HG03103 (cell line): ENCODE results near the gene CMAS.
"Not testable (repeated sequence)": the region's sequence is repeated elsewhere in the genome, so short reads cannot be mapped to it uniquely, and the experiment has no call there.

Experiments
- ATAC-seq: cut with Tn5 transposase; IDR thresholded peaks from one replicate; pipeline ENCODE4 v1.9.1; 2021; ENCODE audit warnings: low read depth; ENCODE audit not compliant: unreplicated experiment

The CMAS gene

DNA sequence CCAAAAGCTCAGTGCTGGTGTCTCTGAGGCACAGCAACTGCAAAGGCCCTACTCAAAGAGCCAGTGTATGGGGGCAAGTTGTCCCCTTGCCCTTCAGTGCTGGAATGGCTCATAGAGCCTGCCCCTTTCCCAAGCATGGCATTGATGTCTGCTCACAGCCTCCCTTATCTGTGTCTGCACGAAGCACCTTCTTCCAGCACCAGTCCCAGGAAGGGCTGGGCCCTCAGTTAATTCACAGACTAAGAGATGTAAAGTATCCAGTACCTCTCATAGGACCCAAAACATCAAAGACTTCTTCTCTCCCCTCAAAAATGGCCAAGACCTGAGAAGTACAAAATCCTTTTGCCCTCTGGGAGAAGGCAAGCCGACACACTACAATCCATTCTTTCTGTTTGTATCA, 1.6 kb upstream of the CMAS start:
- ATAC-seq, result no peak

GRCh38 chr12:22046968-22047390, 961 bp downstream of the CMAS start:
- ATAC-seq, result no peak

DNA sequence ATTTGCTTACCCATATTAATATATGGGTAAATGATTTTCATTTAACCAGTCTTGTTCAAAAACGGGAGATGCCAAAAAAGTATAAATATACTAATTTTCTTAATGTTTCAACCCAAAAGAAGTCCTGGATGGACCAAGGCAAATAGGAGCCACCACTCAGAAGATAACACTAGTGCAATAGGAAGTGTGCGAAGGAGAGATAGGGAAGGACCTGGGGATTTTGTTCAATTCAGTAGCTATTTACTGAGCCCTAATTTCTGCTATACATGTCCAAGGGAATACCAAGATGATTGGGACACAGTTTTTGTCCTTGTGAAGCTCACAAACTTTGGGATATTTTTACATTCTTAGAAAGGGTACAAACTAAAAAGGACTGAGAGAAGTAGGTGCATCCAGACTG, 1.5 kb downstream of the CMAS start:
- no peak for ATAC-seq

DNA sequence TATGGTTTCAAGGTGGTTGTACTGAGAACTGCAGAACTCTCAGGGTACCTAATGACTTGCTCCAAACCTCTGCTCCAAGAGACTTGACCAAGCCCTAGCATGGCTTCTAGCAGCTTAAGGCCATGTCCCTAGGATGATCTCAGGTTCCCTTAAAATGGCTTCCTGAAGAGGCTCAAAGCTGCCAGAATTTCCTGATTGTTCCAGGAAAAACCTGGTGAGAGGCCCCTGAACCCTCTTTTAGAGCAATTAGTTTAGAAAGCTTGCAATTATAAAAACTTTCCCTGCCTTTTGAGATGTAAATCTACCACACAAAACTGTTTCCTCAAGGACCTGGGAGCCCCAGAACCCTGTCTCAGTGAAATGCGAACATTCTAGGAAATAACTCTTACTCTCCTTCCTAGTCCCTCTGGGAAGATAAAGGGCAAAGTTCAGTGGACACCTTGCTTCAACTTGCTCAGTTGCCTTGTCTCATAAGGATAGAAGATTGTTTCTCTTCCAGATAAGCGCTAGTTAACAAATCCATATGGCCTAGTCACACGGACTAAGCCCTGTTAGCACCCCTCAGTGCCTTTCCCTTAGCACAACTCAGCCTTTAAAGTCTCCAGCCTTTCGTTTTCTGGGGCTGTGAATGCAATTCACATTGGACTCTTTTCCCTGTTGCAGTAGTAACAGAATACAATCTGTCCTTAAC, 2.5 kb downstream of the CMAS start:
- no peak for ATAC-seq

GRCh38 chr12:22050078-22050477, 4.1 kb downstream of the CMAS start:
- ATAC-seq, result no peak

DNA sequence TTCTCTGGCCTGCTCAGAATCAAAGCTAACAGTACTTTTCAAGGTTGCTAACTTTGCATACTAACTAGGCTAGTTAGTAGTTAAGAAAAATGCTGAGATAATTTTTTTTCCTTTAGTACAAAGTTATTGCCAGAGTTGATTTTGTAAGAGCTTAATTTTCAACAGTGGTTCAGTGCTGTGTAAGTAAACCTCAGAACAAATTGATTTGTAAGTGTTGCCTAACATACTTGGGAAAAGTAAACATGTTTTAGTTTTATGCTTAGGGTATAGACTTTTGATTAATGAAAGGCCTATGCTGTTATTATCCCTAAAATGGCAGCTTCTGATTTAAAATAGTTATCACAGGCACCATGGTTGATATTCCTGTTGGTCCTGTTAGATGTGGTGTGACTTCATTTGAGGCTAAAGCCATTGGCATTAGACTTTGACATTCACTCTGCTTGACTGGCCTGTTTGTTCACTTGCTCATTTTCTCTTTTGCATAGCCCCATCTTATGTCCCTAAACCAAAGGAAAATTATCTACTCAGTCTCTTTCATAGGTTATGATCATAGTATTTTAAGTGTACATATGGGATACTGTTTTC, 5.2 kb downstream of the CMAS start:
- no peak for ATAC-seq

DNA sequence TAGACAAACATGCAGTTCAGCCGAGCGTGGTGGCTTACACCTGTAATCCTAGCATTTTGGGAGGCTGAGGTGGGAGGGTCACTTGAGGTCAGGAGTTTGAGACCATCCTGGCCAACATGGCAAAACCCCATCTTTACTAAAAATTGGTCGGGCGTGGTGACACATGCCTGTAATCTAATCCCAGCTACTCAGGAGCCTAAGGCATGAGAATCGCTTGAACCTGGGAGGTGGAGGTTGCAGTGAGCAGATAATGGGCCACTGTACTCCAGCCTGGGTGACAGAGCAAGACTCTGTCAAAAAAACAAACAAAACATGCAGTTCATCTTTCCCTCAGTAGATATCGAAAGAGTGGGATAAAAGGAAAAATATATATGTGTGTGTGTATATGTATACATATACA, 7.0 kb downstream of the CMAS start:
- ATAC-seq, result not testable (repeated sequence)

DNA sequence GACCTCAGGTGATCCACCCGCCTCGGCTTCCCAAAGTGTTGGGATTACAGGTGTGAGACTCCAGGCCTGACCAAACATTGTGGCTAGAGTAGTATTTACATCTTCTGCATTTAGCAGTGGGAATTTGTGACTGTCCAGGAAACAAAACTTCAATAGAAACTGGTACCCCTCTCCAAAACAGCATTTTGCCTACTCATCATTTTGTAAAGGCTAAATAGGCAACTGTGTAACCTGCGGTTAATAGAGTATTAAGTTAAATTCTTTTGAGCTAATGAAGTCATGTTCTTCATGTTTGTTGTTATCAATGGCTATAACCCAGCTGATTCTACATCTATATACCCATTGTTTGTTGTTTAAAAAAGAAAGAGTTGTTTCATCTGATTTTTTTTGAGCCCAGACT, 8.1 kb downstream of the CMAS start:
- no peak for ATAC-seq

GRCh38 chr12:22056607-22057006, 10.6 kb downstream of the CMAS start:
- no peak for ATAC-seq

DNA sequence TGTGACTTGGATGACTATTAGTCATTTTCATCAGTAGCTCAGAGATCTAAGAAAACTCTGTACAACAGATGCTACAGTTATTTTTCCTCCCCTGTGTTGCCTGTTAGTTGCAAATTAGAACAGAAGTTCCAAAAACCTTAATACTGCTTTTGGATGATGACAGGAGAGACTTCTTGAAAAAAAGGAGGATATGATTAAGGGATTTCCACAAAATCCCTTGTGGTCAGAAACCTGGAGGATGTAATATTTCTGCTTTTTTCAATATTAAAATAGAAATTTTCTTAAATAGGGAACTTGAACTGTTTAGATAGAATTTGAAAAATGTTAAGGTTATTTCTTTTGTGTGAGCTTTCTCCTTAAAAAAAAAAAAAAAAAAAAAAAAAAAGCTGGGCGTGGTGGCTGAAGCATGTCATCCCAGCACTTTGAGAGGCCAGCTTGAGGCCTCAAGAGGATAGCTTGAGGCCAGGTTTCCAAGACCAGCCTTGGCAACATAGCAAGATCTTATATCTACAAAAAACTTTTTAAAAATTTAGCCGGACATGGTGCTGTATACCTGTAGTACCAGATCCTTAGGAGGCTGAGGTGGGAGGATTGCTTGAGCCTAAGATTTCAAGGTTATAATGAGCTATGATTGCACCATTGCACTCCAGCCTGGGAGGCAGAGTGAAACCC, 14.1 kb downstream of the CMAS start:
- ATAC-seq, result no peak

- ATAC-seq, result no peak
These were observed 18.9 kb downstream of the CMAS start for GRCh38 chr12:22064968-22065367.

- ATAC-seq, result no peak
These were observed 20.3 kb downstream of the CMAS start for GRCh38 chr12:22066310-22066709.

DNA sequence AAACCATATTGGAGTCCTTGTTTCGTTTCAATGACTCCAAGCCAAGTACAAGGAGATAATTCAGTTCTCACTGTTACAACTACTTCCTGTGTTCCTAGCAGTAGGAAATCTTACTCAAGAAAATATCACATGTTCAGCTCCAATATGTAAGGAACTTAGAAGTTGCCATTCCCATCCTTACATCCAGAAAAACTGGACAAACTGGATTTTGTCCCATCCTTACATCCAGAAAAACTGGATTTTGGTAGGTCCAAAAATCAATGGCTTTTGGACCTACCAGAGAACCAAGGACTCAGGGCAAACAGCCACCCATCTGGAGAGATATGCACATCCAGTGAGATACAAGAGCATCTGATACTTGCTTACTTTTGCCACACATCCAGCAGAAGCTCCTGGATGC, 23.8 kb downstream of the CMAS start:
- no peak for ATAC-seq

DNA sequence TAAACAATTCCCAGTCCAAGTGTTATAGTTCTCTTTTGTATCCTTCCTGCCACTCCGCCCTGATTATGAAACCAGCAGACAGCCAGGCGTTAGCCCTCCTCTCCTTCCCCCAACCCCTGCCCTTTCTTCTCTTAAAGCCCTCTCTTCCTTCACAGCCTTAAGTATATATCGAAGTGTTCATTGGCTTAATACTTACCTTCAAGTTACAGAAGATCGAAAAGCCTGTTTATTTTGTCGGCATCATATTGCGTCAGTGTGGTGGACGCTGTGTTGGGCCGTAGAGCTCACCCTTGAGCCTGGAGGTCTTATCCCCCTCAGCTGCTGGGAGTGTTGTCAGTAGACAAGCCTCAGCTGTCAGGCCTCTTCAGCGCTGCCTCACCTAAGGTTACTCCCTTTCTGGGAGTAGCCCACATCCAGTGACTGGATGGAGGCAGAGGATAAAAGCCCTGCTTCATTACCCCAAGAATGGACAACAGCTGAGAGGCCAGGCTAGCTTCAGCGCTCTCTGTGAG, 36.2 kb downstream of the CMAS start:
- no peak for ATAC-seq

GRCh38 chr12:22083167-22083566, 37.1 kb downstream of the CMAS start:
- no peak for ATAC-seq

DNA sequence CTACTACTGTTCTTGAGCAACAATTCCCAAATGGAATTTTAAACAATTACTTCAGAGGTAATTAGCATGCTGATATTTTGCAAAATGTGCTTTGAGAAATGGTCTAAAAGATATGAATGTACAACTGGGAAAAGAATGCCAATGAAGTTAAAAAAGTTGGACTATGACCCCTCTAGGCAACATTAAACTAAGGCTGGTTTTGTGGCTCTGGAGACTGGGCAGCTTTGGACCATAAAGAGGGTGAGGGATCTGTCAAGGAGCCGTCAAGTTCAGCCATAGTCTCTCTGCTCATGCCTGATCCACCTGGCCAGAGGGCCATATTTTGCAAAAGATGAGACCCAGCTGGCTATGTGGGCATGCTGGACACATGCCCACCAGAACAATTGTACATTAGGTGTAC, 38.8 kb downstream of the CMAS start:
- ATAC-seq, result no peak

DNA sequence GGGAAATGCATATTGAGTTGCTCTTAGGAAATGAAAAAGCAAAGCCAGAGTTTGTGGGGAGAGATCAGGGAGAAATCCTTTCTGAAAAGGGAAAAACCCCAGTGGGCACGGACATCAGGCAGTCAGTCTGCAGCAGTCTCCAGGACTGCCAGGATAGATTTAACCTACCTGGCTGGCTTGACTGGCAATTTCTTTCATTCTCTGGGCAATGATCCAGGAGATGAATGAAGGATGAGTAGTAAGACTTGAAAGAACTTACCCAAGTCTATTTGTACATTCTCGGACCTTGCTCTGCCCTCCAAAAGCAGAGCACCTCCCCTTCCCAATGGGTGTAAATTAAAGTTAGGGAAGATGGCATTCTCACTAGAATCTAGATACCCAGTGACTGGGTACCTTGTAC, 42.9 kb downstream of the CMAS start:
- ATAC-seq, result no peak

GRCh38 chr12:22089486-22089885, 43.5 kb downstream of the CMAS start:
- ATAC-seq, result no peak

DNA sequence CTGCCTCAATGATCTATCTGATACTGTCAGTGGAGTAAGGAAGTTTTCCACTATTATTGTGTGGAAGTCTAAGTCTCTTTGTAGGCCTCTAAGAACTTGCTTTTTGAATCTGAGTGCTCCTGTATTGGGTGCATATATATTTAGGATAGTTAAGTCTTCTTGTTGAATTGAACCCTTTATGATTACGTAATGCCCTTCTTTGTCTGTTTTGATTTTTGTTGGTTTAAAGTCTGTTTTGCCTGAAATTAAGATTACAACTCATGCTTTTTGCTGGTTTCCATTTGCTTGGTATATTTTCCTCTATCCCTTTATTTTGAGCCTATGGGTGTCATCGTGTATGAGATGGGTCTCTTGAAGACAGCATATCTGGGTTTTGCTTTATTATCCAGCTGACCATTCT, 53.0 kb downstream of the CMAS start:
- not testable (repeated sequence) for ATAC-seq

DNA sequence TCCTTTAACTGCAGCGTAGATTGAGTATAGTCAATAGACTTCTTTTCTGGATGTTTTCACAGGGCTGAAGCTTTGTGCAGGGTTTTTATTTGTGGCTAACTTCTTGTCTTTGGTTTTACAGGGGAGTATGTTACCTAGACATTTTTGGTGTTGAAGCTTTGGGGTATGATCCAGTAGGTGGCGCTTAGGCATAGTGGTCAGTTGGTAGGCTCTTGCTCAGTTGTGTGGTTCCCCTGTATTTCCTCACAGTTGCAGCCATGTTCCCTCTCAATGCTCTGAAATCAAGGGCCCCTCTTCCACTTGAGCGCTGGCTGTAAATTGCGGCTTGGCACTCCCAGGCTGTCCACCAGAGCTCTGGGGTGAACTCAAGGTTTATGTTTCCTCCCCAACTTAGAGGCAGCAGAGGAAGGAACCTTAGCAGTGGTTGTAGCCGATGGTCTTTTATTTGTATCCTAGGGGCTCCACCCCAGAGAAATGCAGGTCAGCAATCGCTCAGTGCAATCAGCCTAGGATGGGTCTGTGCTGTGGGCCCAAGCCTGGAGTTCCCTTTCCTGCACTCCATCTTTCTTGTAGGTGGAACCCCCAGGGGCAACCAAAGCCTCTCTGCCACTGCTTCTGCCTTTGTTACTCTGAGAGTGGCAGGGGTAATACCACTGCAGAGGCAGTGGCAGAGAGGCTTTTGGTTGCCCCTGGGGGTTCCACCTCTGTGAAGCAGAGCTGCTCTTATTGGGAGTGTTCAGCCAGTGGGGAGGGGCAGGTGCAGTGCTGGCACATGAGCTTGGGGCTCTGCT, 55.1 kb downstream of the CMAS start:
- no peak for ATAC-seq

DNA sequence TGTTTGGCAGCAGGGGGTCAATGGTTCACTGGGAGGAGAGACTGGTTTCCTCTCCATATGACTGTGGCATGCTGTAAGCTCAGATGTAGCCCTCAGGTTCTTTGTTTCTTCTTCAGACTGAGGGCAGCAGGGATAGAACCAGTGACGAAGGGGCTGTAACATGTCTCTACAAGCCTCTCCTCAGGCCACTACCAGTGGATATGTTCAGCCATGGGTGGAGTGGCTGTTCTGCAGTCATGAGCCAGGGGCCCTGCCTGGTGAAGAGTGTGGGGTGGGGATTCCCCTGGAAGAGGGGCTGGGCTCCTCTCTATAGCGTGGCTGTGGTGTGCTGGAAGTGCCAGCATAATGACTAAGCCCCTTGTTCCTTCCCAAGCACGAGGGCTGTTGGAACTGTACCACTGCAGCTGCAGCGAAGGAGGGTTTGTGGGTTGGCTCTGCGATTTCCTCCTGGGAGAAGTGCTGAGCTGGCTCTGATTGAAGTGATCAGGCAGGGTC, 55.8 kb downstream of the CMAS start:
- ATAC-seq, result no peak
